Smooth muscle cell of bladder (primary cell): ENCODE results near the gene ASPA. TPM values are rescaled to one million over a fixed set of nuclear protein-coding genes. Genes with fewer than 3 reads are reported as not detected.

ENCODE experiments used
- total RNA-seq: library from RNA; depleted of rRNA; stranded (reverse); fragments of >200 nt; gene quantifications from 2 replicates; pipeline ENCODE4 v1.2.3, GENCODE V29; 2014

ASPA gene
- 3.6 and 7.6 TPM in 2 replicates for total RNA-seq

GRCh38 chr17:3475812-3476610, at the start of gene ASPA:
ASPA (plus strand) TSS chr17:3475997; CDS start chr17:3476160, 163 bp downstream.

GRCh38 chr17:3433741-3434140, 42.1 kb upstream of the ASPA start, which contains the start of gene OR1E2:
OR1E2 (minus strand) TSS chr17:3433841; CDS start chr17:3433841, 0 bp downstream.

GRCh38 chr17:3471599-3471998, 4.2 kb upstream of the ASPA start, which contains the start of gene SPATA22:
SPATA22 (minus strand) TSS chr17:3471819; CDS start chr17:3469325, 2,494 bp downstream.

Other genes with a start within 250 kb of the ASPA start
- under 0.01 and 0.09 TPM in 2 replicates for gene OR3A1, start 177.6 kb upstream of the ASPA start, total RNA-seq
- gene OR3A2, start 89.7 kb upstream of the ASPA start, total RNA-seq = 0.18 and 0.57 TPM in 2 replicates
- gene OR1E1, start 77.6 kb upstream of the ASPA start, total RNA-seq = not detected in 2 replicates
- gene OR3A3, start 64.6 kb upstream of the ASPA start, total RNA-seq = not detected in 2 replicates
- not detected in 2 replicates for gene OR1E2, start 42.2 kb upstream of the ASPA start, total RNA-seq
- 0.09 and 1.8 TPM in 2 replicates for gene SPATA22, start 4.2 kb upstream of the ASPA start, total RNA-seq
- gene TRPV3, start 81.8 kb downstream of the ASPA start, total RNA-seq = 1.4 and 4.3 TPM in 2 replicates
- 1.3 and 2.7 TPM in 2 replicates for gene TRPV1, start 133.4 kb downstream of the ASPA start, total RNA-seq
- 9.4 and 11.7 TPM in 2 replicates for gene SHPK, start 160.3 kb downstream of the ASPA start, total RNA-seq
- gene CTNS, start 160.8 kb downstream of the ASPA start, total RNA-seq = 15.2 and 23.0 TPM in 2 replicates
- 124 and 168 TPM in 2 replicates for gene TAX1BP3, start 192.6 kb downstream of the ASPA start, total RNA-seq
- gene EMC6, start 192.8 kb downstream of the ASPA start, total RNA-seq = 11.8 and 15.1 TPM in 2 replicates
- 0.71 and 1.2 TPM in 2 replicates for gene P2RX5, start 220.2 kb downstream of the ASPA start, total RNA-seq
- gene HASPIN, start 247.9 kb downstream of the ASPA start, total RNA-seq = 0.71 and 0.83 TPM in 2 replicates